ENCODE measurements around the gene PAK2.

DNA sequence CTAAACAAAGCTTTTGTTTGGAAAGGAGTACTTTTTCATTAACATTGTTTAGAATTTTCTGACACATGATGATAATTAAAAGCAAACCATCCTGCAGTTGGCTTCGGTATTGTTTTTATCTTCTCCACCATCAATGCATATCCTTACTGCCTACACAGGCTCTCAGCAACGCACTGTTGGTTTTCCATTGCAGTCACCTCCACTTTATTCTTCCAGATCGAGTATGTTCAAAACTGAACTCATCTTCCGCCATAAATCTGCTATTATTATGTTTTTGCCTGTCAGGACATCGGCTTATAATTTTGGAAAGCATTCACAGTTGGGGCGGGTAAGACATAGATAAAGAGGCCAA lies 127.5 kb downstream of the PAK2 start:
- TF ChIP-seq, protein P1, sequence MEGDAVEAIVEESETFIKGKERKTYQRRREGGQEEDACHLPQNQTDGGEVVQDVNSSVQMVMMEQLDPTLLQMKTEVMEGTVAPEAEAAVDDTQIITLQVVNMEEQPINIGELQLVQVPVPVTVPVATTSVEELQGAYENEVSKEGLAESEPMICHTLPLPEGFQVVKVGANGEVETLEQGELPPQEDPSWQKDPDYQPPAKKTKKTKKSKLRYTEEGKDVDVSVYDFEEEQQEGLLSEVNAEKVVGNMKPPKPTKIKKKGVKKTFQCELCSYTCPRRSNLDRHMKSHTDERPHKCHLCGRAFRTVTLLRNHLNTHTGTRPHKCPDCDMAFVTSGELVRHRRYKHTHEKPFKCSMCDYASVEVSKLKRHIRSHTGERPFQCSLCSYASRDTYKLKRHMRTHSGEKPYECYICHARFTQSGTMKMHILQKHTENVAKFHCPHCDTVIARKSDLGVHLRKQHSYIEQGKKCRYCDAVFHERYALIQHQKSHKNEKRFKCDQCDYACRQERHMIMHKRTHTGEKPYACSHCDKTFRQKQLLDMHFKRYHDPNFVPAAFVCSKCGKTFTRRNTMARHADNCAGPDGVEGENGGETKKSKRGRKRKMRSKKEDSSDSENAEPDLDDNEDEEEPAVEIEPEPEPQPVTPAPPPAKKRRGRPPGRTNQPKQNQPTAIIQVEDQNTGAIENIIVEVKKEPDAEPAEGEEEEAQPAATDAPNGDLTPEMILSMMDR (IDR thresholded peaks at IDR 0.05) = no peak
- no peak for TF ChIP-seq POLR2A (IDR thresholded peaks at IDR 0.05)
